NCI-H1694 (cell line): ENCODE data around the gene EEA1.
A peak's percentile ranks its signal among the peaks of the same experiment; 100 is the strongest.
"Not testable (repeated sequence)": the region's sequence is repeated elsewhere in the genome, so short reads cannot be mapped to it uniquely, and the experiment has no call there.

ENCODE experiments used
- DNase-seq: peaks from one replicate; lab custom pipeline; 2025; lab: John Stamatoyannopoulos, UW

Gene EEA1

DNA sequence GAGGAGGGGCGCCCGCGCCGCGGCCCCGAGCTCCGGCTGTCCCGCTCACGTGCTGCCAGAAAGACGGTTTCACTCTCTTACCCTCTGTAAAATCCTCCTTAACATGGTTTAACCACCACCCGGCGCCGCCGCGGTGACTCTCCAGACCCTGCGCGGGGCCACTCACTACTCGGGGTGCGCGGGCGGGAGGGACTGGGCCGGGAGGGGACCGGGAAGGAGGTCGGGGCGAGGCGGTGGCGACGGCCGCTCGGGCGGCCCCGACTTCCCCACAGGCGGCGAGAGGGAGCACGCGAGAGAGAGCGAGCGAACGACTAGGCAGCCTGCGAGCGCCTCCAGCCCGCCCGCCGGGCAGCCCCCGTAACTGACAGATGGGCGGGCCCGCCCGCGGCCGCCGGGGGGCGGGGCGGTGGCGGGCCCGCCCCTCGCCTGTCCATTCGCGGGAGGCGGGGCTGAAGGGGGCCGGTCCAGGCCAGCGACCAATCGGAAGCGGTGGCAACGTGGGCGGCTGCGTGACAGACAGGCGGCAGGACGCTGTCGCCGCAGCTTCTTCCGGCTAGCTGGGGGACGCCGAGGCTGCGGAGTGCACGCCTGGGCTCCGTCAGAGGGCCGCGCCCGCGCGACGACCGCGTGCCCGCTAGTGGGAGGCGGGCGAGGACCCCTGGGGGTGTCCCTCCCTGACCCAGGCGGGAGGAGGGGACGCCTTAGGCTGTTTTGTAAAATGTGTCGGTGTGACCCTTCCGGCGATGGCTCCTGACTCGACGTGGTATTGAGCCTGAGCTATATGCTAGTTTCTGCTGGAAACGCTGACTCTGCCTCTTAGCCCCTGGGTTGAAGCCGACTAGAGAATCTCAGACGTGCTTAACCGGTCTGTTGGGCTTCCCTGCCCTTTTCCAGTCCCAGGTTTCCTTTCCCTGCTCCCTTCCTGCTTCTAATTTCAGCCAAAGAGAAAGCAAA lies at the start of gene EEA1:
Gene EEA1 (minus strand): TSS at position 334 of the 954 bp plus-strand sequence. CDS start 229 bp downstream, at position 105.
- DNase-seq: peak; percentile 65

DNA sequence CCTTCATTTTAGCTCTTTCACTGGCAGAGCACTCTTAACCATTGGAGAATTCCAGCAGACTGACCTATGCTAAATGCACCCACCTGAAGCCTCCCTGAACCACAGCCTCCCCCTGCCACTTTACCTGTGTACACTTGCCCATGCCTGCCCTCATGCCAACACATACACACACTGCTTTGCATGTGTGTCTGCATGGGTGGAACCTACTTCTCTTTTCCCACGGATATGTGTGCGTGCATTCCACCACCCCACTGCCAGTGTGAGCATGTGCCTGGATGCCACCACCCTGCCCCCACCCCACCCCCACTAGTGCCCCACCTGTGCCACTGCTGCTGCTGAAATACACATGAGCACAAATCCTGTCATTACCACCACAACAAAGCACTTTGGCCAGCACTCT lies 49.5 kb upstream of the EEA1 start:
- DNase-seq: no peak

DNA sequence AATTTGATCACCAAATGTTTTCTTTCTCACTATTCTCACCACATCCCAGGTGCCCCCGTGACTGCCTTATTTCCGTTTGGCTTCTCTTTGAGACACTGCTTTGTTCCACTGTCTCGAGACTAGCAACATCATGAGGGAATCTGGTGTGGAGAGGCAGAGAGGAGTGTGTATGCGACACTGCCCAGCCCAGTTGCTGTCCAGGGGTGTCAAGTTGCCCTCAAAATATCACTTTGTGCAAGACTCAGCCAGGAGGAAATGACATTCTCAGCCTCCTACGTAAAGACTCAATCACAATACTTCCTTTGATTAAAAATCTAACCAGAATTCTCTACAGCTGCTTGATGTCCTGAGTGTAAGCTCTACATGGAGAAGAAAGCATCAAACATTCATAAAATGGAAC lies 48.2 kb upstream of the EEA1 start:
- DNase-seq: no peak

DNA sequence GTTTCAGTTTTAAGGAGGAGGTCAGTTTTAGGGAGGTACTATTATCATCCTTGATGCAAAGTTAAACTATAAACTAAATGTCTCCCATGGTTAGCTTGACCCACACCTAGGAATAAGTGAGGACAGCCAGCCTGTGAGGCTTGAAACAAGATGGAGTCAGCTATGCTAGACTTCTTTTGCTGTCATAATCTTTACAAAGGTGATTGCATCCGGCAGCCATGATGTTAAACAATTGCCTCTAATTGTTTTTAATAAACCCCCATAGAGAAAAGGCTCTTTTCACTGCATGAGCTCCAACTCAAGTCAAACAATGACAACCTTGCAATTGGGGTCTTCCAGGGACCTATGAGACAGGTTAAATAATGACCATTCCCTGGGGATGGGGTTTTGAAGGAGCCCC lies 45.7 kb upstream of the EEA1 start:
- DNase-seq: no peak

DNA sequence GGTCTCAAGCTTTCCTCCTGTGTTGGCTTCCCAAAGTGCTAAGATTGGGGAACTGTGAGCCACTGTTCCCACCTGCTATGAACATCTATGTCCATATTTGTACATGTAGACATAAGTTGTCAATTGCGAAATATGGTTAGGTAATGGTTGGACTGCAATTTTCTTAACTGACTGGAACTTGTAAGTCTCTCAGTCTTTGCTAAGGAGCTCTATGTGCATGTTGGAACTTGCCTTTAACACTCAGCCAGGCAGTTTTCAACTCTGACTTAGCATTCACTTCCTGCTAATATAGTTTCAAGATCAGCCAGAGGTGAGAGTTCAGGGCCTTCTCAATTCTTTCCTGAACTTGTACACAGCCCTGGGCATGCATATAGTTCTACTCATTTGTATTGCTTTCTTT lies 44.5 kb upstream of the EEA1 start:
- no peak for DNase-seq

DNA sequence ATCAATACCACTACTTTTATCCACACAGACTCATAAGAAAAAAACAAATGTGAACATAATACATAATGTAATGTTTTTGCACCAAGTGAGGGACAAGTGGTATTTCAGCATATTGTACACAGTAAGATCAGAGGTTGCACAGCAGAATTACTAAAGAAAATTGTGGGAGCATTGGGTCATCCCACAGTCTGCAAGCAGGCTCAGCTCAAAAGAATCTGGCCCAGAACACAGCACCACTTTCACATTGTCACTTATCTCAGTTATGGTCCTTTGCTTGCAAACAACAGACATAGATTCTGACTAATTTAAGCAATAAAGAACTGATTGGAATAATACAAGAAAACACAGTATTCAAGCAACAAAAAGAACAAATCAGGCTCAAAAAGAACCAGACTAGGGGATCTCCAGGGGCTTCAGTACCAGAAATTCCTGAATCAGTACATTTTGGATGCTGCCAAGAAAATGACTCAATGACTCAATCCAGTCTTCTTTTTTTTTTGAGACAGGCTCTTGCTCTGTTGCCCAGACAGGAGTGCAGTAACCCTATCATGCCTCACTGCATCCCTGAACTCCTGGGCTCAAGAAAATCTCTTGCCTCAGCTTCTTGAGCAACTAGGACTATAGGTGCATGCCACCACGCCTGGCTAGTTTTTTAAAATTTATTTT lies 42.9 kb upstream of the EEA1 start:
- DNase-seq: no peak

DNA sequence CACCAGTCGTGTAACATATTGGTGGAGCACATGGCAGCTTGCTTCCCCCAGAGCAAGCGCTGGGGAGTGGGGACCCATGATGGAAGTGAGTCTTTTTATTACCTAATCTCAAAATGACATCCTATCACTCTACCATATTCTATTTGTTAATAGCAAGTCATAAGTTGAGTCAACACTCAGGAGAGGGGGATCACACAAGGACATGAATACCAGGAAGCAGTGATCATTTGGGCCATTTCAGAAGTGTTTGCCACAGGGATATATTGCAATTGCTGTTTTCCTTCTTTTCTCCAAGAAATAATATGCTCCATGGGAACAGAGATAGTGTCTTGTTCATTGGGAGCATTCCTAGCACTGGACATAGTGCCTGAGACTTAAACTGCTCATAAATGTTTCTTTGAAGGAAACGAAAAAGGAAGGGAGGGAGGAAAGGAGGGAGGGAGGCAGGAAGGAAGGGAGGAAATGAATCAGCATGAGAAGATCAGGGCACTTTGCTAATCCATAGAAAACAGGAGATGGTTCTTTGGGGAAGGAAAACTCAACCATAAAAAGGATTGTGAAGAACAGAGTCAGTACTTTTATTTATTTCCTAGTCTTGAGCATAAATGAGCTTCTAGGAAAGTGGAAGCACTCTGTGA lies 39.2 kb upstream of the EEA1 start:
- no peak for DNase-seq

DNA sequence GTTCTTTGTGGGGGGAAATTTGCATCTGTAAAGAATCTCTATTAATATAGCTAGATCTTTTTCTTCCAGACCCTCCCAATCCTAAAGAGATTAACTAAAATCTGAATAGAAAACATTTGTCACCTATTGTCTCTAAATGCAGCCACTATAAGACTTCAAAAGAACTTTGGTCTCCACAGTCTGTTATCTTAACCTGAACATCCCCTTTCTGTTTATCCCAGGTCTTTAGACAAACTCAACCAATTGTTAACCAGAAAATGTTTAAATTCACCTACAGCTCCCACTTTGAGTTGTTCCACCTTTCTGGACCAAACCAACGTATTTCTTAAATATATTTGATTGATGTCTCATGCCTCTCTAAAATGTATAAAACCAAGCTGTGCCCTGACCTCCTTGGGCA lies 35.3 kb upstream of the EEA1 start:
- DNase-seq: not testable (repeated sequence)

DNA sequence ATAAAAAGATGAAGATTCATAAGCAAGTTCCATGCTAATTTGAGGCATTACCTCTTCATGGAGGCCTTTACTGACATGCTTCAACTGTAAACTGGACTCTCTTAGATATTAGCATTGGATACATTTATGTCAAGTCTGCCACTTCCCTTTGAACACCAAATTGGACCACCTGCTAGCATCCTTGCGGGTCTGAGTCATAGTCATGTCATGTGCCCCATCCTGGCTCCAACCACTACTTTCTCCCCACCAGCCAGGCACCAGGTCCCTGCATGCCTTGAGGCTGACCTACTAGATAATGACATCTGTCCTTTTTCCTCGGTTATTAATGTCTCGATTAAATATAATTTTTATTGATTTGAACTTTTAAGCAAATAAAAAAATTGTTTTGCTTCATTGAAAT lies 32.9 kb upstream of the EEA1 start:
- DNase-seq: no peak

DNA sequence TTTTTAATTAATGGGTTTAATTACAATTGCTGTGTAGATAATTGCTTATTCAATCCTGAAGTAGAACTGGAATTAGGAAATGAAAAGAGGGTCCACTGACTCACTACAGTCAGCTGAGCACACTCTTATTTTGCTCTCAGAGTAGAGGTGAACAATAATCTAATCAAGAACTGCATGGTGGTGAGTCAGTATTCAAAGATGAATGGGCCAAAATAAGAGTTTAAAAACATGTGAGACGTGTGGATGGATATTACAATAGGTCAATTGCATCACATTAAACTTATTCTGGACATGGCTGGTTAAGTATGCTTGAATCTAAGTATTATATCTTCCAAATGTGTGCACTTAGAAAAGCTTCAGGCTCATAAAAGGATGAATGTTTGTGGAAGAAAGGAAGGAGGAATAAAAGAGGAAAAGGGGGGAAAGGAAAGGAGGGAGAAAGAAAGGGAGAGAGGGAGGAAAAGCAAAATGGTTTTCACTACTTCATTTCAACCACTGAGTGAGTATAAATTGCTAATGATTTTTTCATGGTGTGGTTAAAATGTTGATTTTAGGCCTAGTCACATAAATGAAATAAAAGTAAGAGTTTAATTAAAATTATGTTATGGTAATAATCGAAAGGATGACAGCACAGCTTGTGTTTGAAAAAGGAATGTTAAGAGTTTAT lies 27.0 kb upstream of the EEA1 start:
- DNase-seq: no peak

DNA sequence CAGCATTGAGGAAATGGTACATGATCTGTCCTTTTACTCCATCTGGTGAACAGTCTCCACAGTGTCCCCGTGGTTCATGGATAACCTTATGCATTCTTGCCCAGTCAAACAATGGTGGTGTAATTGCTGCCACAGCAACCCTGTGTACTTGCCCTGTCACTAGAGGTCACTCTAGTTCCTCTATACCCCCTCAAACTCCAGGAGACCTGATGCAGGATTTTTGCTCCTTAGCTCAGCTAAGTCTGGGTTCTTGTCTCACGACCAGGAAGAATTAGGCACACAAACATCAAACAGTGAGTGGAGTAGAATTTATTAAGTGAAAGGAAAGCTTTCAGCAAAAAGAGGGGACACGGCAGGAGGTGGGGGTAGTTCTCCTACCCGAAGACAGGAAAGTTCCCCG lies 24.7 kb upstream of the EEA1 start:
- no peak for DNase-seq

DNA sequence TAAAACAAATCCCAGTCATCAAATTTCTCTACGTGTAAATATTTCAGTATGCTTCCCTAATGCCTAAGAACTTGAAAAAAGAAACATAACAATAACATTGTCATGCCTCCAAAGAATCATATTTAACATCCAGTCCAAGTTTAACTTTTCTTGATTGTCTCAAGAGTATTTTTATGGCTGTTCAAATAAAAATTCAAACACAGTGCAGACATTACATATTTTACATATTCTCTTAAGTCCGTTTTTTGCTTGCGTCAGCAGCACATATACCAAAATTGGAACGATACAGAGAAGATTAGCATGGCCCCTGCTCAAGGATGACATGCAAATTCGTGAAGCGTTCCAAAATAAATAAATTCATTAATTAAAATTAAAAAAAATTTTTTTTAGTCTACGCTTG lies 23.3 kb upstream of the EEA1 start:
- DNase-seq: no peak

DNA sequence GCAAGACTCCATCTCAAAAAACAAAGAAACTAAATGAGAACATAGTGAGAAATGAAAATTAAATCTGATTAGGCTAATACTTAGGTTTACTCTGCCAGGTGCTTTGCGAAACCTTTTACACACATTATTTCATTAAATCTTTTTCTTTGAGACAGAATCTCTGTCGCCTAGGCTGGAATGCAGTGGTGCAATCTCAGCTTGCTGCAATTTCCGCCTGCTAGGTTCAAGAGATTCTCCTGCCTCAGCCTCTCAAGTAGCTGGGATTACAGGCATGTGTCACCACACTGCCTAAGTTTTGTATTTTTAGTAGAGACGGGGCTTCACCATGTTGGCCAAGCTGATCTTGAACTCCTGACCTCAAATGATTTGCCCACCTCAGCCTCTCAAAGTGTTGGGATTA lies 21.9 kb upstream of the EEA1 start:
- no peak for DNase-seq

DNA sequence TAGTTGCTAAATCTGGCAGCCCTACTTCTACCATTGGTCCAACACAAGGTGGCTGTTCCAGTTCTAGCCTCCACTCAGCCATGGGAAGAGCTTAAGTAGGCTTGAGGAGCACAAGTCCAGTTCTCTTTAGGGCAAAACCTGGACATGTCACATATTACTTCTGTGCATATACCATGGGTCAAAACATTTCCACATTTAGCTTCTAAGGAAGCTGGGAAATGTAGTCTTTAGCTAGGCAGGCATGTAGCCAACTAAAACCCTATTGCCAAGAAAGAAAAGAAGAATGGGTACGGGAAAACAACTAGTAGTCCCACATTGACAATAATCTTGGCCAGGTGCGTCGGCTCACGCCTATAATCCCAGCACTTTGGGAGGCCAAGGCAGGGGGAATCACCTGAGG lies 20.9 kb upstream of the EEA1 start:
- no peak for DNase-seq

DNA sequence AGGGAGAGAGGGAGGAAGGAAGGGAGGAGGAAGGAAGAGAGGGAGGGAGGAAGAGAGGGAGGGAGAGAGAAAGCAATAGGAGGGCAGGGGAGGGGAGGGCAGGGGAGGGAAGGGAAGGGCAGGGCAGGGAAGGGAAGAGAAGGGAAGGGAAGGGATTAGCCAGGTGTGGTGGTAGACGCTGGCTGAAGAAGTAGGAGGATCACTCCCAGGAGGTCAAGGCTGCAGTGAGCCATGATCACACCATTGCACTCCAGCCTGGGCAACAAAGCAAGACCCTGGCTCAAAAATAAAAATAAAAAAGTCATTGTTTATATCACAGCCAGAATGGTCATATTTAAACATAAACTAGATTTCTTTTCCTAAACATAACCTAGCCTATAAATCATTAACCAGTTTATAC lies 20.4 kb upstream of the EEA1 start:
- DNase-seq: no peak

DNA sequence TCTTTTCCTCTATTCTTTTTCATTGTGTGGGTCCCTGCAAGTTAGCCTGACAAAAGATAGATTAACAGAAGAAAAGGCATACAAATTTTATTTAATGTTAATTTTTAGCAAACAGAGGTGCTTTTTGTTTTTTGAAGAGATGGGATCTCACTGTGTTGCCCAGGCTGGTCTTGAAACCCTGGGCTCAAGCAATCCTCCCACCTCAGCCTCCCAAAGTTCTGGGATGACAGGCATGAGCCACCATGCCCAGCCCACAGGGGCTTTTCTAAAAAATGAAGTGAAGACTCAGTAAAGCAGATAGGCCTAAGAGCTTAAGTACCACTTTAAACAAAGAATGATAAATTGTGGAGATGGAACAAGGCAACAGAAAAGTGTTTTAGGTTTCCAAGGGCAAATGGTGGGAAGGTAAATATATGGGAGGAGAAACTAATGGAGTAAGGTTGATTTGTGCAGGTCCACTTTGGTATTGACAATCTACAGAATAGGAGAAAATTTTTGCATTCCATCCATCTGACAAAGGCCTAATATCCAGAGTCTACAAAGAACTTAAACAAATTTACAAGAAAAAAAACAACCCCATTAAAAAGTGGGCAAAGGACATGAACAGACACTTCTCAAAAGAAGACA lies 18.6 kb upstream of the EEA1 start:
- no peak for DNase-seq

DNA sequence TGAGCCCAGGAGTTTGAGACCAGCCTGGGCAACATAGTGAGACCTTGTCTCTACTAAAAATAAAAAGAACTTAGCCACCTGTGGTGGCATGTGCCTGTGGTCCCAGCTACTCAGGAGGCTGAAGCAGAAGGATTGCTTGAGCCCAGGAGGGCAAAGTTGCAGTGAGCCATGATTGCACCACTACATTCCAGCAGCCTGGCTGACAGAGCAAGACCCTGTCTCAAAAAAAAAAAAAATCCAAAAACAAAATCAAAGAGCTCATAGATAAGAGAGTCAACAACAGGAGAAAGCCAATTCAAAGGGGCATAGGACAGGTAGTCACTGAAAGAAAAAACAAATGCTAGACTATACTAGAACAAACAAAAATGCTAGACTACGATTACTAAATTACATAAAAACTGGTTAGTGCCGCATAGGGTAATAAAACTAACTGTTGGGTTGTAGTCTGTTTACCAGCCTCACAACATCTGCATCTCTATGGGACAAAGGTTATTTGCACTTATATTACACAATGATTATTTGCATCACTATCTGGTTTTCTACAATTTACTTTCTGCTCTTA lies 16.6 kb upstream of the EEA1 start:
- no peak for DNase-seq

DNA sequence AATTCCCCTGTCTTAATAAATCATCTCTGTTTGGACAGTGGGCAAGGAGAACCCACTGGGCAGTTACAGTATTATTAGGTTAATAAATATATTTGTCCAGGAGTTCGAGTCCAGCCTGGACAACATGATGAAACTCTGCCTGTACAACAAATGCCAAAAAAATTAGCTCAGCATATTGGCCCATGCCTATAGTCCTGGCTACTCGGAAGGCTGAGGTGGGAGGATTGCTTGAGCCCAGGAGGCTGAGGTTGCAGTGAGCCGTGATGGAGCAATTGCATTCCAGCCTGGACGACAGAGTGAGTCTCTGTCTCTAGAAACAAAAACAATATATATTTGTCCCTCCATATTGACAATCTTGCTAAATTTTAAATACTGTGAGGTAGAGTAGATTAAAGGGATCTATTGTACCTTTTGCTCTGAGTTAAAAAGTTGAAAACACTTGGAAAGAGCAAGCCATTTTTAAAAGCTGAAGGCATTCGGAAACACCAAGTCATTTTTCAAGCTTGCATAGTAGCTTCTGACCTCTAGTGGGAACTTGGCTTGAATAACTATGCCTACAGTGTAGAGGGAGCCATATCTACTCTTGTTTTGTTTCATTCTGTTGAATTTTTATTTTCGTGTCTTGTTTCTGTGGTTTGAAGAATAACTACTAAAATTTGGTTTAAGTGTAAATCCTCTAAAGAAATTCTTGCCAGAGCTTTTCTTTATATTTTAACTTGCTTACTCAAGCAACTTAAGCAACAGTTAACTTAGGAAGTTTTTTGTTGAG lies 14.6 kb upstream of the EEA1 start:
- DNase-seq: no peak

DNA sequence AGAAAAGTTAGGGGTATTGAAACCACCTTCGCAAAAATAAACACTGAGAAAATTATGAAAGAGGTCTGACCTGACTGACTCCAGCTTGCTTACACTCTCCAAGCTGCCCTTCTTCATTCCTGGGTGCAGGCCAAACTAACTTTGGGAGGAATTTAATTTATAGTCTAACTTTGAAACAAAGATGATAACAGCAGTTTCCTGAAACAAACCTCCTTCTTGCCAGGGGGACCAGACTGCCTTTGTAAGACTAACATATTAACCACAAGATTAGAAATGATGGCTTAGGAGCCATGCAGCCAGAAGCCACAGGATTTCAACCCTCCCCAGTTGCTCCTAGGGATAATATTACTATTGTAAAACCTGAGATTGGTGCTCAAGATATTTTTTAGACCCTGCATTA lies 13.8 kb upstream of the EEA1 start:
- no peak for DNase-seq

DNA sequence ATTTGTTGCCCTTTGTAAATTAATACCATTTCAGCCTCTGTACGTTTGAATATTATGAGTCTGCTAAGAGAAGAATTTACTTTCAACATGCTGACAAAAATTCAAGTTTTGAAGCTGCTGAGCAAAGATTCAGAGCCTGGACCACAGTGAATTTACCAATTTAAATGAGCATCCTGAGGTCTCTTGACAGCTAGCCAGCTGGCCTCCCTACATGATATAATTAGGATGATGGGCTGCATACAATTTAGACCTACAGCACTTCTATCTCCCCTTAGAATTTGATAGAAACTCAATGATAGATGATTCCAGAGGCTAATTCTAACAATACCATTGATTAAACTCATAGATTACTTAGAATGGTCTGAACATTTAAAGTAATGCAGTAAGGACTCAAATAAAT lies 10.0 kb upstream of the EEA1 start:
- no peak for DNase-seq

DNA sequence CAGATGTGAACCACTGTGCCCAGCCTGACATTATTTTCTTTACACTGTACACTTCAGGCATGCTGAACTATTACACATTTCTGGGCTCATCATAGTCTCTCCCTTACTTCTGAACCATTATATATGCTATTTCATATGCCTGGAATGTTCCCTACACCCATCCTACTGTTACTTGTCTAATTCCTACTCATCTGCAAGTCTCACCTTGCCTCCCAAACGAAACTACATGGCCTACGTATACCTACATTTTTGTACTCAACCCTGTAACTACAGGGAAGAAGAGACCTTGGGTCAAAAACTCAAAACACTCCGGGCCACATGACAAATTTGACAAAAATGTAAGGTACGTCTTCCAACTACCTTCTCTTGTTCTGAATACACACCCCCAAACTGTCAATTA lies 9.5 kb upstream of the EEA1 start:
- DNase-seq: no peak
